WERI-Rb-1 (cell line): Measurements from ENCODE around the gene LHPP.

Experiments used
- DNase-seq: peaks from one replicate; pipeline ENCODE4 v3.0.0-alpha.2; 2020
- H3K27ac ChIP-seq: fragments of 250-450 bp; sonication (Bioruptor Pico); 2 replicates; pipeline ENCODE4 v1.5.1; 2020; ENCODE audit warnings: mild to moderate bottlenecking, moderate library complexity
- H3K27me3 ChIP-seq: fragments of 250-450 bp; sonication (Bioruptor Pico); 2 replicates; pipeline ENCODE4 v1.5.1; 2021; ENCODE audit warnings: mild to moderate bottlenecking, low read depth, moderate library complexity; ENCODE audit not compliant: insufficient read depth, severe bottlenecking
- H3K36me3 ChIP-seq: fragments of 250-450 bp; sonication (Bioruptor Pico); 2 replicates; pipeline ENCODE4 v1.5.1; 2020; ENCODE audit warnings: mild to moderate bottlenecking, moderate library complexity
- H3K4me3 ChIP-seq: 2 replicates; pipeline ENCODE4 v1.5.1; 2011; ENCODE audit warnings: low read depth, mild to moderate bottlenecking, control low read depth, low read length
- H3K9me3 ChIP-seq: fragments of 250-450 bp; sonication (Bioruptor Pico); 2 replicates; pipeline ENCODE4 v1.5.1; 2021; ENCODE audit warnings: mild to moderate bottlenecking, moderate library complexity; ENCODE audit not compliant: severe bottlenecking
- CTCF ChIP-seq: IDR thresholded peaks from 2 replicates; pipeline ENCODE4 v1.5.1; 2011; ENCODE audit warnings: low read depth, mild to moderate bottlenecking, control low read depth, inconsistent platforms, low read length

Gene LHPP

GRCh38 chr10:124643330-124644009, 181.8 kb downstream of the LHPP start:
- Histone ChIP-seq H3K9me3 (no peaks in the 10 kb centered on the region), H3K27ac (no peak overlapping the region), H3K27me3 (no peaks in the 10 kb centered on the region), H3K4me3 (no peak overlapping the region), H3K36me3 (peaks cover 2% of the 10 kb centered on the region)
- TF ChIP-seq CTCF: no peak
- no peak for DNase-seq

- Histone ChIP-seq H3K27ac (no peak overlapping the region), H3K36me3 (peaks cover 2% of the 10 kb centered on the region), H3K9me3 (no peaks in the 10 kb centered on the region), H3K4me3 (no peak overlapping the region), H3K27me3 (no peaks in the 10 kb centered on the region)
- DNase-seq: no peak
- no peak for TF ChIP-seq CTCF
Measured at GRCh38 chr10:124644236-124644635, 182.6 kb downstream of the LHPP start.

GRCh38 chr10:124644771-124645415, 183.3 kb downstream of the LHPP start:
- no peak overlapping the region for H3K27ac ChIP-seq

GRCh38 chr10:124645467-124646095, 184.0 kb downstream of the LHPP start:
- no peaks in the 10 kb centered on the region for H3K27me3 ChIP-seq
- DNase-seq: no peak
- TF ChIP-seq CTCF: no peak
- H3K27ac ChIP-seq: peak overlapping the region; percentile 20; the same call in 1 of the 2 replicates
- H3K4me3 ChIP-seq: no peak overlapping the region
- H3K9me3 ChIP-seq: no peaks in the 10 kb centered on the region
- peaks cover 2% of the 10 kb centered on the region for H3K36me3 ChIP-seq

More at GRCh38 chr10:124644771-124645415, 183.3 kb downstream of the LHPP start:
- Histone ChIP-seq H3K4me3 (no peak overlapping the region), H3K36me3 (peaks cover 2% of the 10 kb centered on the region), H3K9me3 (no peaks in the 10 kb centered on the region), H3K27me3 (no peaks in the 10 kb centered on the region)
- no peak for DNase-seq
- TF ChIP-seq CTCF: 0 out of 2 replicates have a peak, but pooled peaks have one; percentile 13

- no peak for DNase-seq
- Histone ChIP-seq H3K27ac (no peak overlapping the region), H3K36me3 (no peaks in the 10 kb centered on the region; the same call in 1 of the 2 replicates), H3K27me3 (no peaks in the 10 kb centered on the region), H3K4me3 (no peak overlapping the region), H3K9me3 (no peaks in the 10 kb centered on the region)
- TF ChIP-seq CTCF: no peak
Measured at GRCh38 chr10:124646483-124647352, 185.1 kb downstream of the LHPP start.
